OCI-LY1 (cell line): Measurements from ENCODE around the gene ZBTB6.

Source experiments
- H2AFZ ChIP-seq: fragments of 200-600 bp; sonication (generic), shearing (Covaris generic); 2 replicates; pipeline ENCODE4 v1.6.0; 2014; ENCODE audit warnings: antibody characterized with exemption, mild to moderate bottlenecking, low read length
- H3F3A ChIP-seq: fragments of 200-600 bp; sonication (generic), shearing (Covaris generic); 2 replicates; pipeline ENCODE4 v1.6.0; 2014; ENCODE audit warnings: mild to moderate bottlenecking, antibody characterized with exemption, low read length, moderate library complexity; ENCODE audit not compliant: insufficient read depth
- H3K27ac ChIP-seq: fragments of 200-600 bp; sonication (generic); 2 replicates; pipeline ENCODE4 v1.5.1; 2014; ENCODE audit warnings: low read length, mixed run types, mild to moderate bottlenecking, low read depth; ENCODE audit not compliant: poor library complexity, severe bottlenecking
- H3K27me3 ChIP-seq: fragments of 200-600 bp; sonication (generic); 2 replicates; pipeline ENCODE4 v1.6.0; 2014; ENCODE audit warnings: antibody characterized with exemption, mild to moderate bottlenecking, low read length, moderate library complexity; ENCODE audit not compliant: insufficient read depth
- H3K36me3 ChIP-seq: fragments of 200-600 bp; sonication (generic); 2 replicates; pipeline ENCODE4 v1.6.1; 2014; ENCODE audit warnings: mild to moderate bottlenecking, antibody characterized with exemption, low read length, moderate library complexity, mixed read lengths; ENCODE audit not compliant: insufficient read depth
- H3K4me1 ChIP-seq: fragments of 200-600 bp; sonication (generic); 2 replicates; pipeline ENCODE4 v1.5.1; 2014; ENCODE audit warnings: mild to moderate bottlenecking, low read length, moderate library complexity; ENCODE audit not compliant: insufficient read depth, severe bottlenecking
- H3K4me2 ChIP-seq: fragments of 200-600 bp; sonication (generic), shearing (Covaris generic); 2 replicates; pipeline ENCODE4 v1.6.1; 2014; ENCODE audit warnings: low read length
- H3K4me3 ChIP-seq: fragments of 200-600 bp; sonication (generic); 2 replicates; pipeline ENCODE4 v1.5.1; 2014; ENCODE audit warnings: low read length, low read depth, mild to moderate bottlenecking, mixed read lengths; ENCODE audit not compliant: poor library complexity, severe bottlenecking
- H3K79me2 ChIP-seq: fragments of 200-600 bp; shearing (Covaris generic); 2 replicates; pipeline ENCODE4 v1.6.1; 2016; ENCODE audit warnings: mixed run types, low read length, mixed read lengths; ENCODE audit not compliant: insufficient read depth
- H3K9ac ChIP-seq: fragments of 200-600 bp; sonication (generic), shearing (Covaris generic); 2 replicates; pipeline ENCODE4 v1.6.1; 2014; ENCODE audit warnings: mild to moderate bottlenecking, low read length, mixed read lengths
- H3K9me2 ChIP-seq: fragments of 200-600 bp; sonication (generic), shearing (Covaris generic); 2 replicates; pipeline ENCODE4 v1.6.1; 2014; ENCODE audit warnings: low read depth, mild to moderate bottlenecking, low read length, mixed read lengths
- H3K9me3 ChIP-seq: fragments of 200-600 bp; shearing (Covaris generic); 2 replicates; pipeline ENCODE4 v1.6.1; 2014; ENCODE audit warnings: low read length, mixed read lengths
- H4K20me1 ChIP-seq: fragments of 200-600 bp; sonication (generic), shearing (Covaris generic); 2 replicates; pipeline ENCODE4 v1.6.0; 2016; ENCODE audit warnings: mild to moderate bottlenecking, low read length; ENCODE audit not compliant: insufficient read depth
- CTCF ChIP-seq: fragments of 200-600 bp; sonication (generic), shearing (Covaris generic); IDR thresholded peaks from 2 replicates; pipeline ENCODE4 v1.5.1; 2017; ENCODE audit warnings: mild to moderate bottlenecking, antibody characterized with exemption, low read length, moderate library complexity, mixed read lengths
- EZH2 ChIP-seq: fragments of 200-600 bp; sonication (generic), shearing (Covaris generic); IDR thresholded peaks from 2 replicates; pipeline ENCODE4 v1.8.0; 2017; ENCODE audit warnings: borderline replicate concordance, mixed run types, mild to moderate bottlenecking, antibody characterized with exemption, low read length, moderate library complexity, mixed read lengths

The ZBTB6 gene

DNA sequence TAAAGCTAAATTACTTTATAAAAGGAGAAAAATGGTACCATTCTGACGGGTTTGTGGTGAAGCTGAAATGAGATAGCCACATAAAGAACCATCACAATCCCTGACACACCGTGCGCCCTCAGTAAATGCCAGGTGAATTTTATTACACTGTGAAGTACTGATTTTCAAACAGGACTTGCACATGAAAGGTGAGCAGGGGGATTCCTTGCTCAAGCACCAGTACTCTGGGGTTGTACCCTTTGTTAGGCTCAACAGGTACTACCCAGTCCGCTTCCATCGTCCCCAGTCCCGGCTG is 27.3 kb upstream of the ZBTB6 start:
- Histone ChIP-seq H3K79me2 (peaks cover 42% of the 10 kb centered on the region), H3K9ac (peak overlapping the region; percentile 58), H3K4me1 (peaks cover 32% of the 10 kb centered on the region), H3K36me3 (peaks cover 25% of the 10 kb centered on the region), H3K4me3 (peak overlapping the region; percentile 56), H3F3A (no peaks in the 10 kb centered on the region; the same call in 1 of the 2 replicates), H3K27ac (peak overlapping the region; percentile 32), H2AFZ (no peak overlapping the region), H3K27me3 (no peaks in the 10 kb centered on the region), H3K4me2 (peak overlapping the region; percentile 70), H4K20me1 (no peaks in the 10 kb centered on the region), H3K9me3 (no peaks in the 10 kb centered on the region), H3K9me2 (no peaks in the 10 kb centered on the region)
- no peak for TF ChIP-seq EZH2
- no peak for TF ChIP-seq CTCF

GRCh38 chr9:122939601-122940000 is 26.5 kb upstream of the ZBTB6 start:
- H3K4me1 ChIP-seq, result peaks cover 24% of the 10 kb centered on the region
- H3K27ac ChIP-seq, result no peak overlapping the region
- H3K4me2 ChIP-seq, result no peak overlapping the region; the same call in 1 of the 2 replicates
- H3K79me2 ChIP-seq, result peaks cover 34% of the 10 kb centered on the region
- H4K20me1 ChIP-seq, result no peaks in the 10 kb centered on the region
- H2AFZ ChIP-seq, result no peak overlapping the region
- H3K4me3 ChIP-seq, result no peak overlapping the region
- H3F3A ChIP-seq, result no peaks in the 10 kb centered on the region; the same call in 1 of the 2 replicates
- no peaks in the 10 kb centered on the region for H3K27me3 ChIP-seq
- peaks cover 25% of the 10 kb centered on the region for H3K36me3 ChIP-seq
- no peaks in the 10 kb centered on the region for H3K9me2 ChIP-seq
- no peak overlapping the region for H3K9ac ChIP-seq
- no peaks in the 10 kb centered on the region for H3K9me3 ChIP-seq
- TF ChIP-seq CTCF, result no peak
- TF ChIP-seq EZH2, result no peak

DNA sequence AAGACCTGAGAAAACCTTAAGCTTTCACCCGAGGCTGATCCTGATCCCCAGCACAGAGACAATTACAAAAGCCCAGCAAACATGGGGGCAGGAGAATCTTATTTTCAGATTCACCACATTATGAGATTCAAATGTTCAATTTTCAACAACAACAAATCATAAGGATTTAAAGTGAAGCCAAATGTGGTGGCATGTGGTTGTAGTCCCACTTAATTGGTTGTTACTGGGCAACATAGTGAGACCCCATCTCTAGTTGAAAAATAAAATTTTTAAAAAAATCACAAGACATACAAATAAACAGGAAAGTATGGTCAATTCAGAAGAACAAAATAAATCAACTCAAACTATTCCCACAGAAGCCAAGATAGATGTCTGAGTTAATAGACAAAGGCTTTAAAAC is 23.8 kb upstream of the ZBTB6 start:
- no peaks in the 10 kb centered on the region for H4K20me1 ChIP-seq
- no peaks in the 10 kb centered on the region; the same call in 1 of the 2 replicates for H3F3A ChIP-seq
- H3K79me2 ChIP-seq, result peaks cover 24% of the 10 kb centered on the region
- H2AFZ ChIP-seq, result no peak overlapping the region
- no peak overlapping the region for H3K4me3 ChIP-seq
- no peak overlapping the region for H3K9ac ChIP-seq
- peaks cover 22% of the 10 kb centered on the region for H3K4me1 ChIP-seq
- no peak overlapping the region for H3K4me2 ChIP-seq
- no peaks in the 10 kb centered on the region for H3K27me3 ChIP-seq
- TF ChIP-seq CTCF (no peak), EZH2 (no peak)
- H3K36me3 ChIP-seq, result peaks cover 22% of the 10 kb centered on the region
- no peaks in the 10 kb centered on the region for H3K9me2 ChIP-seq
- no peak overlapping the region for H3K27ac ChIP-seq
- no peaks in the 10 kb centered on the region for H3K9me3 ChIP-seq
